ENCODE measurements around the gene UAP1. TPM values are rescaled to one million over a fixed set of nuclear protein-coding genes. Genes with fewer than 3 reads are reported as not detected.

The UAP1 gene
- total and polyA plus RNA-seq, 8 donors: 16.5 to 184 (median 58.4) TPM

GRCh38 chr1:162621256-162621655 lies 59.7 kb downstream of the UAP1 start:
- DNase-seq: no peak
- Histone ChIP-seq H3K4me1 (peaks cover 0 to 13% (median 5%) of the 10 kb centered on the region in 4 donors), H3K27ac (no peak overlapping the region), H3K36me3 (no peaks in the 10 kb centered on the region), H3K27me3 (no peaks in the 10 kb centered on the region), H3K9me3 (peaks cover 0 to 16% (median 9%) of the 10 kb centered on the region in 4 donors), H3K4me3 (no peak overlapping the region)
- TF ChIP-seq EP300 (IDR thresholded peaks at IDR 0.05): no peak
- TF ChIP-seq CTCF (IDR thresholded peaks at IDR 0.05): no peak
- intact Hi-C loops (cut with DNase I; ENCODE audit: low total_unique reads): no loop called here

- H3K27ac ChIP-seq: peak overlapping the region in 4 of 5 donors; percentile 2 to 74 (median 66)
- TF ChIP-seq POLR2A (IDR thresholded peaks at IDR 0.05) (no peak), CTCF (IDR thresholded peaks at IDR 0.05) (no peak), EP300 (IDR thresholded peaks at IDR 0.05) (no peak), POLR2AphosphoS5 (IDR thresholded peaks at IDR 0.05) (no peak)
- WGBS, 5 donors: 51 to 85% (median 71%) methylated on average over 2 of the region's 2 CpGs
- H3K4me1 ChIP-seq: peaks cover 0 to 30% (median 18%) of the 10 kb centered on the region in 4 donors
- no peaks in the 10 kb centered on the region for H3K36me3 ChIP-seq
- H3K4me3 ChIP-seq: no peak overlapping the region
- no peaks in the 10 kb centered on the region for H3K27me3 ChIP-seq
- intact Hi-C loops (cut with DNase I; ENCODE audit: low total_unique reads): no loop called here
- no peaks in the 10 kb centered on the region for H3K9me3 ChIP-seq
- DNase-seq: peak in 1 of 2 donors; percentile 46
Measured at GRCh38 chr1:162625679-162626078, 64.2 kb downstream of the UAP1 start.

- WGBS, 5 donors: 46 to 59% (median 54%) methylated on average over 2 of the region's 2 CpGs
- H3K27ac ChIP-seq: peak overlapping the region; percentile 57 to 74 (median 68)
- peak in 1 of 2 donors; percentile 82 for DNase-seq
- TF ChIP-seq EP300 (IDR thresholded peaks at IDR 0.05) (no peak), POLR2AphosphoS5 (IDR thresholded peaks at IDR 0.05) (no peak), POLR2A (IDR thresholded peaks at IDR 0.05) (no peak), CTCF (IDR thresholded peaks at IDR 0.05) (no peak)
- H3K4me3 ChIP-seq: no peak overlapping the region
- peaks cover 0 to 34% (median 20%) of the 10 kb centered on the region in 4 donors for H3K4me1 ChIP-seq
- H3K36me3 ChIP-seq: no peaks in the 10 kb centered on the region
- no peaks in the 10 kb centered on the region for H3K27me3 ChIP-seq
- H3K9me3 ChIP-seq: no peaks in the 10 kb centered on the region
- intact Hi-C loops (cut with DNase I; ENCODE audit: low total_unique reads): no loop called here
Measured at GRCh38 chr1:162626094-162626493, 64.6 kb downstream of the UAP1 start.

- peak overlapping the region in 2 of 4 donors; percentile 5 to 19 for H3K4me3 ChIP-seq
- WGBS, 5 donors: 4 to 16% (median 6%) methylated on average over 2 of the region's 2 CpGs
- H3K27ac ChIP-seq: peak overlapping the region in 4 of 5 donors; percentile 57 to 74 (median 66)
- intact Hi-C loops (cut with DNase I; ENCODE audit: low total_unique reads): no loop called here
- no peaks in the 10 kb centered on the region for H3K36me3 ChIP-seq
- TF ChIP-seq POLR2AphosphoS5 (IDR thresholded peaks at IDR 0.05): no peak
- no peak for TF ChIP-seq CTCF (IDR thresholded peaks at IDR 0.05)
- TF ChIP-seq POLR2A (IDR thresholded peaks at IDR 0.05): no peak
- no peak for TF ChIP-seq EP300 (IDR thresholded peaks at IDR 0.05)
- peaks cover 4 to 41% (median 23%) of the 10 kb centered on the region in 4 donors for H3K4me1 ChIP-seq
- no peaks in the 10 kb centered on the region for H3K27me3 ChIP-seq
- DNase-seq: peak in 1 of 2 donors; percentile 13
- H3K9me3 ChIP-seq: no peaks in the 10 kb centered on the region
Measured at GRCh38 chr1:162626761-162627160, 65.2 kb downstream of the UAP1 start.

Measured in stomach (tissue), 9 donors.